ENCODE results near the gene BTD.
"Not testable (repeated sequence)": the region's sequence is repeated elsewhere in the genome, so short reads cannot be mapped to it uniquely, and the experiment has no call there.

The BTD gene, protein sequence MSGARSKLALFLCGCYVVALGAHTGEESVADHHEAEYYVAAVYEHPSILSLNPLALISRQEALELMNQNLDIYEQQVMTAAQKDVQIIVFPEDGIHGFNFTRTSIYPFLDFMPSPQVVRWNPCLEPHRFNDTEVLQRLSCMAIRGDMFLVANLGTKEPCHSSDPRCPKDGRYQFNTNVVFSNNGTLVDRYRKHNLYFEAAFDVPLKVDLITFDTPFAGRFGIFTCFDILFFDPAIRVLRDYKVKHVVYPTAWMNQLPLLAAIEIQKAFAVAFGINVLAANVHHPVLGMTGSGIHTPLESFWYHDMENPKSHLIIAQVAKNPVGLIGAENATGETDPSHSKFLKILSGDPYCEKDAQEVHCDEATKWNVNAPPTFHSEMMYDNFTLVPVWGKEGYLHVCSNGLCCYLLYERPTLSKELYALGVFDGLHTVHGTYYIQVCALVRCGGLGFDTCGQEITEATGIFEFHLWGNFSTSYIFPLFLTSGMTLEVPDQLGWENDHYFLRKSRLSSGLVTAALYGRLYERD

DNA sequence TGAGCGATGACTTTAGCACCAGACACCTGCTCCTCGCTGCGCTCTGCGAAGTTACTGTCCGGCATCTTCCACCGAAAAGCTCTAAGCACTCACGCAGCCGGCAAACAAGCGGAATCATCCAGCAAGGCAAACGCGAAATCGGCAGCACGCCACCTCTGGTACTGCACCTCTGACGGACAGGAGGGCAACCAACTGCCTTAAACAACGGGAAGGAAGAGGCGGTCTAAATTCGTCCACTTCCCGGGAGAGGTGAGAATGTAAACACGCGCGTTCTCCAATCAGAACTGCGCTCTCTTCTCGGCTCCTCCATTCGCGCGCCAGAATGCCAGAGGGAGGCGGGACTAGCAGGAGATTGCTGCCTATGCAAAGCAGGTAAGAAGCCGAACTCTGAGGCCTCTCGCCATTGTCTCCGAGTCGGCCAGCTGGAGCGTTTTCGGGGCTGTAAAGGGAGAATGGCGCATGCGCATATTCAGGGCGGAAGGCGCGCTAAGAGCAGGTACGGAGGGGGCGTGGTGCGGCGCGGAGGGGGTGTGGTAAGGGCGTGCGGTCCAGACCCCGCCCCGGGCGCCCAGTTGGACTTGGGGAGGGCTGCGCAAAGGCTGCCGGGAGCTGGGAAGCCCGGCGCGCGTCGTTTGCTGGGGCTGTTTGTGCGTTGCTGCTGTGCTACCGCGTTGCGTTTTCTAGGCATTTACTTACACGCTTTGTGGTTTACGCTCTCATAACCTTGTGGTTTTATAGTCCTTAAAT, at the start of gene BTD, which contains the start of gene HACL1:
TSS of gene BTD (plus strand) at position 347 of the 747 bp plus-strand sequence. CDS start 33,695 bp downstream, outside the sequence.
TSS of gene HACL1 (minus strand) at position 171 of the 747 bp plus-strand sequence. CDS start at position 65, 106 bp downstream.
- peak; percentile 99 for DNase-seq

DNA sequence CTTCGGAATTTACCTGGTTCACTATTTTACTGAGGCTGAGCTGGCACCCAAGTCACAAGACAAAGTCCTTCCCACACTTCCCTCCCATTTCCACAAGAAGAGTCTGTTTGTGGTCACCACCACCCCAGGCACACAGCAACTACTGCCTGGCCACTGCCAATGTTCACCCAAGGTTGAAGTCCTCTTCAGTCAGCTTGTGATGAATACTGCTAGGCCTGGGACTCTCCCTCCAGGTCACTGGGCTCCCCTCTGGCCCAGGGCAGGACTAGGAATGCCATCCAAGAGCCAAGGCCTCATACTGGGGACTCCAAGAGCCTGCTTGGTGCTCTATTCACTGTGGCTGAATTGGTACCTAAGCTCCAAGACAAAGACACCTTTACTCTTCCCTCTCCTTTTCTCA, 49.6 kb upstream of the BTD start:
- no peak for DNase-seq

DNA sequence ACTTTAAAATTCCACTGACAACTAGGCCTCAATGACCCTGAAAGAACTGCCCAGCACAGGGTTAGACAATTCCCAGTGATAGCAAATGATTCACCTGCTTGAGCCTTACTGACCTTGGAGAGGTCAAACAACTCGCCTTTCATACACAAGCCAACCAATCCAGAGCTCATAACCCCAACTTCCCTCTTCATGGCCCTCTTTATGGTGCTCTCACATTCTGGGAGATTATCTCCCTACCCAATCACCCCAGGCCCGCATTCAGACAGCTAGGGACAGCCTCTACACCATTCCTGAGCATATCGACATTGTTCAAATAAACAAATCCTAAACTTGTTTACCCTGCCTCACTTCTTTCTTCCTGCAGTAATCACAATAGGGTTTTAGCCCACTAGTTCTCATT, 47.8 kb upstream of the BTD start:
- no peak for DNase-seq

DNA sequence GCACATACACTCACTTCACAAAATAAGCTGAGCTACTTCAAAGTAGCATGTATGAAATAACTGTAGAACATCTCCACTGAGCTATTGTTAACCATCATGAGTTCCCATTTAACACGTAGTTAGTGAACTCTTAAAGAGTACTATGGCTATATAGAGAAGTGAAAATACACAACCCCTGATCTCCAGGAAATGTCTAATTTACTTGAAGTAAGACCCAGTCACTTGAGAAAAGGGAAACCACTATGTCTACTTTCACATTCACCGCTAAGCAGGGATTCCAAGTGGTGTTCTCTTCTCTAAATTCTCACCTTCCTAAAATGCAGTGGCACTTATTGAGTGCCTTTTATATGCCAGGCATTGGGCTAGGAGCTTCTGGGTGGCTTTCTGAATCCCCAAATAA, 45.0 kb upstream of the BTD start:
- peak; percentile 97 for DNase-seq

DNA sequence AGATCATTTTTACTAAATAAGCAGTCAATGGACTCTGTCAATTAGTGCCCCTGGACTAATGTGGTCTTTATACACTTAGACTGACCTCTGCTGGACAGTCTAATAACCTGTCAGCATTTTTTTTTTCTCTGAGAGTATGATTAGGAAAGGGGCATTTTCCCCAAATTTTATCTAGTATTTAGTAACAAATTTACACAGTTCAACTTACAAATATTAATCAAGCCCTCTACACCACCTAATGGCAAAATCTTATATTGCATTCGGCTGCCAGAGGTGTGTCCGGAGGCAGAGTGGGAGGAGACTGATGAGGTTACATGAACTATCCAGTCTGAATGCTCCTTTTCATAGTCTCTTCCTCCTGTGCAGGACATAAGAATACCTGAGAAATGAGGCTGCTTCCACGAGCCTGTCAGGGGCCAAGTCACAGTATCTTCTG, 44.0 kb upstream of the BTD start:
- DNase-seq: peak; percentile 88

DNA sequence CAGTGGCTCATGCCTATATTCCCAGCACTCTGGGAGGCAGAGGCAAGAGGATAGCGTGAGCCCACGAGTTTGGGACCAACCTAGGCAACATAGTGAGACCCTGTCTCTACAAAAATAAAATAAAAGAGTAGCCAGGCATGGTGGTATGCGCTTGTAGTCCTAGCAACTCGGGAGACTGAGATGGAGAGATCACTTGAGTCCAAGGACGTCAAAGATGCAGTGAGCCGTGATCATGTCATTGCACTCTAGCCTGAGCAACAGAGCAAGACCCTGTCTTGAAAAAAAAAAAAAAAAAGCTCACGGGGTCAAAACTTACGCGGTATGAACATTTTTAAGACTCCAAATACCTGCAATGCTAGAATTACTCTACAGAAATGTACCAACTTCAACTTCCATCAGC, 43.0 kb upstream of the BTD start:
- DNase-seq: no peak

DNA sequence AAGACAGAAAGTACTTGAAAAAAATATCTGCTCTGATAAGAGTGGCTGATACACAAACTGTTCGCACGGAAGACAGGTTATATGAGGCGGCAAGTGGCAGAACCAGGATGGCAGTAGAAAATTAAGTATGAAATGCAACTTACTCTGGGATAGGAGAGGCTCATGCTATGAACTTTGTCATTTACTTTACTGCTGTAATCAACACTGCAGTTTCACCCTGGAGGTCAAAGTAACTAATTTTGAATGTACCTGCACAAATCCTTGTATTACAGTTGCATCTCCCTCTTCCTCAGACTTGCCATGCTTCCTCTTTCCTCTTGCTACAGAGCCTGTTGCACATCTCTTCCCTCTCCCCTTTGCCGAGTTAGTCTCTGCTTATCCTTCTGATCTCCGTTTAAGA, 39.0 kb upstream of the BTD start:
- no peak for DNase-seq

DNA sequence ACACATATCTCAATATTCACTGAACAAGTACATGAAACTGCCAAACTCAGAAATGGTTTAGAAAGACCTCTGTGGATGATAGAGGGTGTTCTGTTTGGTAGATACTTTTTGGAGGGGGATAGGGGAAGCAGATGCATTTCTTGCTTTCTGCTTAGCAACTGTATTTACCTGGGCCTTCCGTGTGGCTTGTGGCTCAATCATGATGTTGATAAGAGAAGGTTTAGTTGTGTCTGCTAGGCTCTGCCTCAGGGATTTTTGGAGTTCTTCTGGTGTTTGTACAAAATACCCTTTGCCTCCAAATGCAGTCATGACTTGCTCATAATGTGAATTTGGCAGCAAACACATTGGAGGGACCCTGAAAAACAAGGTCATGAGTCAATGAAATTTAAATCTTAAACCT, 38.4 kb upstream of the BTD start:
- no peak for DNase-seq

DNA sequence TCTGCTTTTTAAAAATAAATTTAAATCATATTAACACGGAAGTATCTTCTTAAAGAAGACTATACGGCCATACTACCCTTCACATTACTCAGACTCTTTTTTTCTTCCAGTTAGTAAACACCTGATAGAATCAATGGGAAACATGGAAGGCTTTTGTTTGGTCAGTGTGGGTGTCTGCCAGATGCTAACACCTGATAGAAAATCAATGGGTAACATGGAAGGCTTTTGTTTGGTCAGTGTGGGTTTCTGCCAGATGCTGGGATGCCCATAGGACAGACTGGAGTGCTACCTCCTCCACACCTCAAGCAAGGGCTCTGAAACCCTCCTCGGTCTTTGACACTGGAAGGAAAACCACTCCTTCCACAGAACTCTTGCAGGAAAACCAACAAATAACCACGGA, 29.4 kb upstream of the BTD start:
- no peak for DNase-seq

DNA sequence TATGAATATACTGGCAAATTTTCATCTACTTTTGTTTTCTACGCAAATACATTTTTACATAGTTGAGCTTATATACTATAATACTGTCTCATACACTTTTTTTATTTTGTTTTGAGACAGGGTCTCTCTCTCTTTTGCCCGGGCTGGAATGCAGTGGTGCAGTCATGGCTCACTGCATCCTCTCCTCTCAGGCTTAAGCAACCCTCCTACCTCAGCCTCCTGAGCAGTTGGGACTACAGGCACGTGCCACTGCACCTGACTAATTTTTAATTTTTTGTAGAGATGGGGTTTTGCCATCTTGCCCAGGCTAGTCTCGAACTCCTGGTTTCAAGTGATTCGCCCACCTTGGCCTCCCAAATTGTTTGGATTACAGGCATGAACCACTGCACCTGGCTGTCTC, 26.1 kb upstream of the BTD start:
- DNase-seq: no peak

DNA sequence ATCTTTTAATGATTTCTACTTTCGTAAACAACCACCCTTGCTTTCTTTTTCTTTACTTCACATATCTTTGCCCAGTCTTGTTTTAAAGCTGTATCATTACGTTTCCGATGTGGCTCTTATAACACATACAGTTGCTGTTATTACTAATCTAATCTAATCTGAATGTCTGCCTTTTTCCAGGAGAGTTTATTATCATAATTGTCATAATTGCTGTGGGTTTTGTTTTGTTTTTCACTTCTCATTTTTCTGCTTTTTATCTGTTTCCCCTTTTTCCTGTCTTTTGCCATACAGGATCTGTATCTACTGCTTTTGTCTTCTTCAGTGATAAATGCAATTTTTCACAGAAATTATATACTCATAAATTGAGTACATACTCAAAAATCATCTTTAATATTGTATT, 25.1 kb upstream of the BTD start:
- peak; percentile 54 for DNase-seq

DNA sequence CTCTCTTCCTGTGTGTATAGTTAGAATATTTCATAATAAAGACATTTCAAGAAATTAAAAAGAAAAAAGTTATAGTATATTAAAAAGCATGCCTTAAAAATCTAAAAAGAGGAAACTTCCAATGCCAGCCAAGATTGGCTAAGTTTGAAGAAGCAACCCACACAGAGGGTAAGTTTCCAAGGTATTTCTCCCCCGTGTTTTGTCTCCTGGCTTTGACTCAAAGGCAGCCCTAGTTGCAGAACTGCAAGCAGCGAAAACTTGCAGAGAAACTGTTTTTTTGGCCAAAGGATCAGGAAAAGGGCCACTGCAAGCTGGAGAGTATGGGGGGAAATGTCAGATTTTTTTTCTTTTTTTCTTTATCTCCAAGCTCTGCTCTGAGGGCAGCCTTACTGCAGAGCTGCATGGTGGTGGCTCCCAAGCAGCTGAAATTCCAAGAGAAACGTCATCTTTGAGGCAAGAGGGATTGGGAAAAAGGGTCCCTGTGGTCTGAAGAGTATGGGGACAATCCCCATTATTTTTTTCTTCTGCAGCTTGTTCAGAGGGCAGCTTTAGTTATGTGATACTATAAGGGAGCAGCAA, 23.2 kb upstream of the BTD start:
- DNase-seq: peak; percentile 57

DNA sequence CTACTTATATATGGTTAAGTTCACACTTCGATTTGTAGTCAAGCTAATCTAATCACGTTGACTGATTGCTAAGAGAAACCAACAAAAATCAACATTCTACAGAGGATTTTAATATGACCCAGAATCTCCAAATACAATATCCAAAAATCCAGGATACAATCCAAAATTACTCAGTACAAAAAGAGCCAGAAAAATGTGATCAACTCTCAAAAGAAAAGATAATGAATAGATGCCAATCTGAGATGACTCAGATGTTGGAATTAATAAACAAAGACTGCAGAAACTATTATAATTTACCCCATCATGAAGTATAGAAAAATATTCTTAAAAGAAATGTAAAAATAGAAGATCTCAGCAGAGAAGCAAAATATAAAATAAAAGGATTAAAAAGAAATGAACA, 22.5 kb upstream of the BTD start:
- DNase-seq: no peak

DNA sequence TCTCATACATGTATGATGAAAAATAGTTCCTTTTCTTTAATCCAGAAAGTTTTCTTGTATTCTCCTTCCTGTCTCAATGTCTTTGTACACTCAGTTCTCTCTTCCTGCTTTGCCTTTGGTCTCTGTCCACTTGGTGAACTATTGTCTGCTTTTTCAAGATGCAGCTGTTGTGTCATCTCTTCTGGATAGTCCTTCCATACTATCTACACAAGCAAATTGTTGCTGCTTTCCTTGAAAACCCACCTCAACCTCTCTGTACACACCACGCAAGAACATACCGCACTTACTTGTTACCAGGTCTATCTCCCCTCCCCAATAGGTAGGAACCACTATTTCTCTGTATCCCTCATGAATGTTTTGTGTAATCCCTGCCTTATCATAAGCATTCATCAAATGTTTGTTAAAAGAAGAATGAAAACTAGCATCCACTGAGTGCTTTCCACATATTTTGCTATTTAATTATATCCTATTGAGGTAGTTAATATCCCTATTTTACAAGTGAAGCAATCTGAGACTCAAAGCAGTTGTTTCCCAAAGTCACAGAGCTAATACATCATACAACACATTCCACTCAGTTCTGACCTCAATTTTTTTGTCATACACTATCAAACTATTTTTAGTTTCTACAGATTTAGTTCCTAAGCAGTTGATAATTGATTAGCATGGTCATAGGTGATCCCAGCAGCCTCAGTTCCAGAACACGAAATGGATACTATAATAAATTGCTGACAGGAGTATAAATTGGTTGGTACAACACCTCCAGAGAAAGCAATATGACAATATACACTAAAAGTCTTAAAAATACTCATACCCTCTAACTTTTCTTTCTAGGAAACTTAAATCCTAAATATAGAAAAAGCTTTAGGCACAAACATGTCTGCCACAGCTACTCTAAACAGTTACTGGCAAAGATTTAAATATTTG, 19.8 kb upstream of the BTD start:
- DNase-seq: no peak

DNA sequence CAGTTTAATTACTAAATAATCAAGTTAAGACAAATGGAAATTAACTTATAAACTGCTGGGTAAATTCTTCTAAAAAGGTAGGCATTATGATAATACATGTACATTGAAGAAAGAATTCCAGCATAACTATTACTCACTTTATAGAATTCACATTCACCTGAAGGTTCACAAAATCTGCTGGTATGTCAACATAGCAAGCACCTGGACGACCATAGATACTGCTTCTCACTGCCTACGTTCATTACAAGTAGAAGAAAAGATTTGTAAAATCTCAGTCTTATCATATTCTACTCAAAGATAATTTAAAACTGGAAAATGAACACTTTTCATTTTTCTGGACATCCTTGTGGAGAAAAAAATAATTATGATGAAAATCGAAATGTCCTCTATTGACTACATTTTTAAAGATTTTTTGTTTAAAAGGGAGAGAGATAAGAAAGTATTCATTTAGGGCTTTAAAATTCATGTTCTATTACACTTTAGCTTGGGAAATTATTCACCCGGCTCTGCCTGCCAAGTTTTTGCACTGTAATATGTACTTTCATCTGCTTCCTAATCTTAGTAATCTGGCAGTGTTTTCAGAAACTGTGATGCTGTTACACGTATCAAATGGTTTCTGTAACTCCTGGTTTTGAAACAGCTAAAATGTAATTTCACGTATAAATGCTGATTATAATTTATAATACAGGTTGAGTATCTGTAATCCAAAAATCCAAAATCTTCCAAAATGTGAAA, 16.3 kb upstream of the BTD start:
- no peak for DNase-seq

DNA sequence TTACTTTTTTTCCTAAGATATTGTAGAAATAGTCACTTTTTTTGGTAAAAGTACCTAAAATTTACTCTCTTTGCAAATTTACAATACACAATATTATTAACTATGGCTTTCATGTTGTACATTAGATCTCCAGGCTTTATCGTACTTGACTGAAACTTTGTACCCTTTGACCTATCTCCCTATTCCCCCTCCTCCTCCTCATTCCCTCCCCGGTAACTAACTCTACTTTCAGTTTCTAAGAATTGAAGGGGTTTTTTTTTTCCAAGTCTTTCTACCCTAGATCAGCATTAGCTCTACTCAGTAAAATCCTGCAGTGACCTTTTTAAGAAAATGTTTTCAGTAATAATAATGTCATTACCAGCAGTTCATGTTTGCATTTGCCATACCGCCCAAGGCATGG, 10.3 kb upstream of the BTD start:
- no peak for DNase-seq

DNA sequence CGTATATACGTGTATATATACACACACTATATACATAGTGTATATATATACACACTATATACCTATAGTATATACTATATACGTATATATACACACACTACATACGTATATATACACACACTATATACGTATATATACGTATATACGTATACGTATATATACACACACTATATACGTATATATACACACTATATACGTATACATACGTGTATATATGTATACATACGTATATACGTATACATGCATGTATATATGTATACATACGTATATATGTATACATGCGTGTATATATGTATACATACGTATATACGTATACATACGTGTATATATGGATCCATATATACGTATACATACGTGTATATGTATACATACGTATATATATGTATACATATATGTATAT, 9.6 kb upstream of the BTD start:
- DNase-seq: no peak

DNA sequence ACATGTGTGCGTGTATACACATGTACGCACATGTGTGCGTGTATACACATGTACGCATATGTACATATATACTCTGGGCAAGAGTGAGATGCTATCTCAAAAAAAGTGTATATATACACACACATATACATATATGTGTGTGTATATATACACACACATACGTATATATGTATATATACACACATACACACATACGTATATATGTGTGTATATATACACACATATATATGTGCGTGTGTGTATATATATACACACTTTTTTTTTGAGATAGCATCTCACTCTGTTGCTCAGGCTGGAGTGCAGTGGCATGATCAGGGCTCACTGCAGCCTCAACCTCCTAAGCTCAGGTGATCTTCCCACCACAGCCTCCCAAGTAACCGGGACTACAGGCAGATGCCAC, 8.6 kb upstream of the BTD start:
- DNase-seq: no peak

DNA sequence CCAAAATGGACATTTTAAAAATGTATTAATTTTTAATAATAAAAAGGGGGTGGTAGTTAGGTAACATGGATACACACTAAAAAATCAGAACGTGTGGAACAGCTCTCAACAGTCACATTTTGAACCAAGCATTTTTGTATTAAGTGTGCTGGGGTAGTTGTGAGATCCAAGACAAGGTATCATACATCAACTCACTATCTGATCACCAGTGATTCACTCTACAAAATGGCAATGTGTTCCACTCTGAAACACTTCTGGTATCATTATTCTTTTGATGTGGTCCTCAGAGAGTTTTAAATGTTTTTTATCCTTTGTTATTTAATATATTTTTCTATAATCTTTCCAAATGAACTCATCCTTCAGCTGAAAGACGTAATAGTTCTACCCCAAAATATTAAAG, 5.6 kb upstream of the BTD start:
- DNase-seq: no peak

DNA sequence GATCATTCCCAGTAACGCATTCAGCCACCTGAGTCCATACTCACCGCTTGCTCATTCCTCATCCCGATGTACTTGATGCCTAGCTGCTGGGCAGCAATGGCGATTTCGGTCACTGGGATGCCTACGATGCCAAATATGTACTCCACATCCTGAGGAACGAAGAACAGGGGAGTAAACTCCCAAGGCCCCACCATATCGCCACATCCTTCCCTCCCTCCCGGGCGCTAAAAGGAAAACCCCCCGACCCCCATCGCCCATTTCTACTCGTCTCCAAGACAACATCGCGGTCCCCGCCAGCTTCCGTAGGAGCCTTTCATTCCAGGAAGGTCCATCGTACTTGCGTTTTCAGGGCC, 523 bp upstream of the BTD start:
- DNase-seq: no peak

DNA sequence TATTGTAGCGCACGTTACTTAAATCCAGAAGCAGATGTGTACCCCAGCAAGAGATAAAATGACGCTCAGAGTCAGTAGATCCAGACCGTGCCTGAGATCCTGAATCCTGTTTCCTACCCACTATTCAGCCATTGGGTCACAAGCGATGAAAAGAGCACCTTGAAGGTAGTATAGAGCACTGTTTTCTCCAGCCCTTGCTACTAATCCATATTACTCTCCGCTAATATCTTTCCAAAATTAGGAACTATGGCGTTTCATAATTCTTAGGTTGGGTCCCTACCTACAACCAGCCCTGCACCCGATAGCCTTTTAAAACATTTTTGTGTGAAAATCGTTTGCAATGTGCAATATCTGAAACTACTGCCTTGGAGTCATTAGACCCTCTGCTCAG, 596 bp downstream of the BTD start:
- DNase-seq: no peak

DNA sequence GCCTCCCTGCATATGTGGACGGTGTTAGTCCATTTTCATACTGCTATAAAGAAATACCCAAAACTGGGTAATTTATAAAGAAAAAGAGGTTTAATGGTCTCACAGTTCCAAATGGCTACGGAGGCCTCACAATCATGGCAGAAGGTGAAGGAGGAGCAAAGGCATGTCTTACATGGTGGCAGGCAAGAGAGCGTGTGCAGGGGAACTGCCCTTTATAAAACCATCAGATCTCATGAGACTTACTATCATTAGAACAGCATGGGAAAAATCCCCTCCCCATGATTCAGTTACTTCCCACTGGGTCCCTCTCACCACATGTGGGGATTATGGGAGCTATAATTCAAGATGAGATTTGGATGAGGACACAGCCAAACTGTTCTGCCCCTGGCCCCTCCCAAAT, 1.3 kb downstream of the BTD start:
- DNase-seq: not testable (repeated sequence)
